GM12878 (cell line): ENCODE data around the gene TOGARAM1. TPM values are rescaled to one million over a fixed set of nuclear protein-coding genes. Genes with fewer than 3 reads are reported as not detected.

ENCODE experiments used
- ATAC-seq: fragments of 200-7000 bp; cut with Tn5 transposase; 3 replicates; pipeline ENCODE4 v1.9.1; 2020; ENCODE audit warnings: mild to moderate bottlenecking, moderate library complexity
- BruUV-seq: library from RNA; stranded (reverse); fragments of 400-500 nt; replicated peaks from 2 replicates; lab custom pipeline; 2021; lab: Mats Ljungman, UMichigan
- CTCF ChIA-PET: fragments of 300-600 bp; sonication (Branson Sonifier 250); formaldehyde crosslinking; extraction: SDS; loops from one replicate; lab custom pipeline; 2021; ENCODE audit warnings: inconsistent platforms; lab: Yijun Ruan, JAX
- POLR2A ChIA-PET: fragments of 350-600 bp; formaldehyde crosslinking; extraction: SDS; loops from one replicate; lab custom pipeline; 2021; ENCODE audit warnings: inconsistent platforms; lab: Charles Lee
- RAD21 ChIA-PET: fragments of 300-600 bp; sonication (Branson Sonifier 250); formaldehyde crosslinking; loops from one replicate; lab custom pipeline; 2023; ENCODE audit warnings: antibody characterized with exemption; ENCODE audit not compliant: unreplicated experiment; lab: Charles Lee
- SMC1A ChIA-PET: fragments of 300-600 bp; sonication (Branson Sonifier 250); formaldehyde crosslinking; loops from one replicate; lab custom pipeline; 2023; ENCODE audit not compliant: unreplicated experiment, uncharacterized antibody; lab: Charles Lee
- DNase-seq: peaks from one replicate; pipeline ENCODE4 v3.0.0-alpha.2; 2011; ENCODE audit warnings: low read depth, low spot score
- FAIRE-seq: peaks from 3 replicates; lab custom pipeline; 2011; peaks lifted over from hg19 to GRCh38; lab: Jason Lieb, UNC
- H2AFZ ChIP-seq: 2 replicates; pipeline ENCODE4 v1.6.0; 2011; ENCODE audit warnings: low read depth, low read length, control low read depth; ENCODE audit not compliant: control insufficient read depth
- H3K27ac ChIP-seq: 2 replicates; pipeline ENCODE4 v1.5.1; 2011; ENCODE audit warnings: control low read depth; ENCODE audit not compliant: control insufficient read depth, insufficient read depth
- H3K27me3 ChIP-seq, 2 experiments: replicated peaks in 1 of 2; 2 replicates each; pipeline versions ENCODE4 v1.6.0 to v1.6.1; 2011; ENCODE audit warnings: low read length in 1 of 2; ENCODE audit not compliant: control insufficient read depth in 2 of 2, insufficient read depth in 2 of 2
- H3K36me3 ChIP-seq, 2 experiments: 2 replicates each; pipeline ENCODE4 v1.5.1; 2011; ENCODE audit warnings: low read length in 1 of 2; ENCODE audit not compliant: control insufficient read depth in 2 of 2, insufficient read depth in 2 of 2
- H3K4me1 ChIP-seq: 2 replicates; pipeline ENCODE4 v1.6.1; 2011; ENCODE audit warnings: mild to moderate bottlenecking, low read length, moderate library complexity, mixed read lengths; ENCODE audit not compliant: control insufficient read depth, insufficient read depth
- H3K4me2 ChIP-seq: 2 replicates; pipeline ENCODE4 v1.6.0; 2011; ENCODE audit warnings: control low read depth; ENCODE audit not compliant: control insufficient read depth, insufficient read depth
- H3K4me3 ChIP-seq: fragments of 200-600 bp; sonication (generic); 2 replicates; pipeline ENCODE4 v1.5.1; 2016
- H3K79me2 ChIP-seq: 2 replicates; pipeline ENCODE4 v1.6.0; 2011; ENCODE audit warnings: low read length; ENCODE audit not compliant: control insufficient read depth, insufficient read depth
- H3K9ac ChIP-seq: 2 replicates; pipeline ENCODE4 v1.8.0; 2011; ENCODE audit warnings: low read length, control low read depth, mixed read lengths; ENCODE audit not compliant: control insufficient read depth, insufficient read depth
- H3K9me3 ChIP-seq: replicated peaks from 3 replicates; pipeline ENCODE4 v1.5.1; 2011; ENCODE audit warnings: mild to moderate bottlenecking, low read length; ENCODE audit not compliant: control insufficient read depth, insufficient read depth
- H4K20me1 ChIP-seq: 2 replicates; pipeline ENCODE4 v1.6.0; 2011; ENCODE audit not compliant: control insufficient read depth, insufficient read depth
- BCL3 ChIP-seq: IDR thresholded peaks from 2 replicates; pipeline ENCODE4 v1.6.1; 2011; ENCODE audit warnings: borderline replicate concordance, low read depth, mild to moderate bottlenecking, moderate library complexity, low read length; ENCODE audit not compliant: insufficient read depth, poor library complexity, severe bottlenecking
- BRCA1 ChIP-seq: IDR thresholded peaks from 2 replicates; pipeline ENCODE4 v1.6.1; 2011; ENCODE audit warnings: low read depth, low read length, improper control_type of control experiment
- FOXM1 ChIP-seq: IDR thresholded peaks from 2 replicates; pipeline ENCODE4 v1.6.1; 2012; ENCODE audit warnings: low read depth, mild to moderate bottlenecking, inconsistent platforms, low read length, moderate library complexity
- IRF4 ChIP-seq: IDR thresholded peaks from 2 replicates; pipeline ENCODE4 v1.6.1; 2011; ENCODE audit warnings: low read depth, low read length
- KLF5 ChIP-seq: fragments of 450-650 bp; IDR thresholded peaks from 2 replicates; pipeline ENCODE4 v1.6.1; 2014; ENCODE audit warnings: mild to moderate bottlenecking; ENCODE audit not compliant: partially characterized antibody
- NBN ChIP-seq: fragments of 450-650 bp; IDR thresholded peaks from 2 replicates; pipeline ENCODE4 v1.6.1; 2016
- PAX8 ChIP-seq: fragments of 450-650 bp; IDR thresholded peaks from 2 replicates; pipeline ENCODE4 v1.6.1; 2017; ENCODE audit warnings: mild to moderate bottlenecking, moderate library complexity
- POLR2A ChIP-seq: IDR thresholded peaks from 2 replicates; pipeline ENCODE4 v1.6.1; 2011; ENCODE audit warnings: low read depth, mild to moderate bottlenecking, low read length
- RELA ChIP-seq: fragments of 450-650 bp; IDR thresholded peaks from 2 replicates; pipeline ENCODE4 v1.8.0; 2014; ENCODE audit warnings: borderline replicate concordance; ENCODE audit not compliant: partially characterized antibody
- REST ChIP-seq: IDR thresholded peaks from 2 replicates; pipeline ENCODE4 v1.6.1; 2012; ENCODE audit warnings: mild to moderate bottlenecking, low read depth, low read length
- SREBF1 ChIP-seq: IDR thresholded peaks from 2 replicates; pipeline ENCODE4 v1.6.1; 2012; ENCODE audit warnings: mild to moderate bottlenecking, low read length
- SREBF2 ChIP-seq: IDR thresholded peaks from 2 replicates; pipeline ENCODE4 v1.6.1; 2012; ENCODE audit warnings: mild to moderate bottlenecking, low read length
- SUZ12 ChIP-seq: fragments of 200-600 bp; sonication (generic); IDR thresholded peaks from one replicate; pipeline ENCODE4 v1.6.1; 2018; ENCODE audit warnings: antibody characterized with exemption, mild to moderate bottlenecking; ENCODE audit not compliant: unreplicated experiment
- TAF1 ChIP-seq: IDR thresholded peaks from 2 replicates; pipeline ENCODE4 v1.6.1; 2011; ENCODE audit warnings: mild to moderate bottlenecking, low read depth, low read length, borderline replicate concordance
- YBX1 ChIP-seq: fragments of 450-650 bp; IDR thresholded peaks from 2 replicates; pipeline ENCODE4 v1.6.1; 2016; ENCODE audit warnings: antibody characterized with exemption
- ZNF207 ChIP-seq: fragments of 450-650 bp; IDR thresholded peaks from 2 replicates; pipeline ENCODE4 v1.6.1; 2014; ENCODE audit warnings: antibody characterized with exemption, mild to moderate bottlenecking, borderline replicate concordance
- WGBS: methylation state at CpG from one replicate; pipeline ENCODE4 v1.1.6; 2016; ENCODE audit warnings: low lambda C conversion rate; ENCODE audit not compliant: insufficient replicate concordance, insufficient coverage; ENCODE audit errors: missing lambda C conversion rate; 5-methylcytosine and 5-hydroxymethylcytosine counted together
- in situ Hi-C: fragments of 300-500 bp; cut with MboI; formaldehyde crosslinking; loops from 9 replicates; pipeline ENCODE4 v1.14.3; 2018; ENCODE audit warnings: mixed read lengths
- intact Hi-C: fragments of 100-400 bp; cut with micrococcal nuclease; formaldehyde crosslinking; loops from one replicate; pipeline ENCODE4 v1.14.2; 2022; ENCODE audit not compliant: unreplicated experiment
- polyA plus RNA-seq, 11 experiments: library from polyadenylated mRNA; depleted of rRNA in 4 of 11; unstranded in 6 of 11; stranded (reverse) in 5 of 11; fragments of >200 nt; fragmentation: Nextera tagmentation in 4 of 11; fragmentation: Illumina TruSeq in 1 of 11; extraction: Ambion mirVana in 4 of 11; extraction: Trizol in 1 of 11; gene quantifications; 1 replicate in 1 of 11; 2 replicates in 10 of 11; pipeline versions ENCODE4 v1.2.1 to v1.2.3, GENCODE V29; 2011 to 2016; ENCODE audit warnings: inconsistent platforms in 2 of 11, missing spikeins in 2 of 11, low read depth in 1 of 11
- total RNA-seq, 4 experiments: library from RNA; depleted of rRNA in 3 of 4; stranded (reverse); fragments of >200 nt in 3 of 4; fragmentation: Illumina TruSeq in 1 of 4; extraction: Trizol in 1 of 4; gene quantifications; 2 replicates each; pipeline versions ENCODE4 v1.2.1 to v1.2.3, GENCODE V29; 2013 to 2021

Gene TOGARAM1
- total and polyA plus RNA-seq, 10 of the 15 experiments (the other 5 are each of a cell fraction or from before 2014, with no cell fraction given): 2.1 to 14.4 (median 7.2) TPM

GRCh38 chr14:45041641-45042040, 79.7 kb downstream of the TOGARAM1 start (continued):
- no peak for TF ChIP-seq REST

DNA sequence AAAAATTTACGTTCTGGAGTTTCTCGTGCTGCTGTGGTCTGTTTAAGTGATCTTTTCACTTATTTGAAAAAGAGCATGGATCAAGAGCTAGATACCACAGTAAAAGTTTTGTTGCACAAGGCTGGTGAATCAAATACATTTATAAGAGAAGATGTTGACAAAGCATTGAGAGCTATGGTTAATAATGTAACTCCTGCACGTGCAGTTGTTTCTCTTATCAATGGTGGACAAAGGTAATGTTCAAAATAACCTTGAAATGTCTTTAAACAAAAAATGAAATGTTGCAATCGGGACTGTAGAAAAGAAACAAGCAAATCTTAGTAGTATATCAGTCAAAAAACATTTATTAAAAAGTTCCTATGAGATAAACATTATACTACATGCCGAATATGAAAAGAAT, 82.6 kb downstream of the TOGARAM1 start:
- BruUV-seq: no TSS peak
- TF ChIP-seq FOXM1 (no peak), BRCA1 (no peak), RELA (no peak), KLF5 (no peak), SREBF1 (no peak), SUZ12 (no peak), BCL3 (no peak), YBX1 (no peak), TAF1 (no peak), PAX8 (no peak), IRF4 (no peak), ZNF207 (no peak), POLR2A (no peak), NBN (no peak), SREBF2 (no peak)
- TF ChIP-seq, all 136 proteins: peak for 0
- no peaks in the 10 kb centered on the region for H3K79me2 ChIP-seq
- H3K4me1 ChIP-seq: no peaks in the 10 kb centered on the region
- in situ Hi-C loops: no loop called here
- CTCF ChIA-PET: no interaction called here
- no peaks in the 10 kb centered on the region for H4K20me1 ChIP-seq
- intact Hi-C loops: no loop called here
- POLR2A ChIA-PET: interaction anchor here (0.6 kb wide), 1 partner anchor 39 kb away, joined by 4 read pairs; no protein-coding TSS in a partner anchor
- H3K36me3 ChIP-seq: no peaks in the 10 kb centered on the region; a peak in 1 of 4 replicates
- no peak overlapping the region for H3K4me3 ChIP-seq
- H3K4me2 ChIP-seq: no peak overlapping the region
- no peak for FAIRE-seq
- DNase-seq: no peak
- H3K27ac ChIP-seq: no peak overlapping the region
- H3K9me3 ChIP-seq: no peaks in the 10 kb centered on the region
- ATAC-seq: no peak
- no peaks in the 10 kb centered on the region for H3K27me3 ChIP-seq
- no peak overlapping the region for H3K9ac ChIP-seq
- H2AFZ ChIP-seq: no peak overlapping the region
- RAD21 ChIA-PET: no interaction called here
- SMC1A ChIA-PET: interaction anchor here (0.6 to 1.4 kb wide), 2 partner anchors 17 to 345 kb away, joined by 3 read pairs; no protein-coding TSS in a partner anchor
- WGBS: 97% methylated on average over 5 of the region's 5 CpGs
